Caco-2 (cell line): ENCODE data around the gene OR6Q1. TPM values are rescaled to one million over a fixed set of nuclear protein-coding genes. Genes with fewer than 3 reads are reported as not detected.

ENCODE experiments used
- BruUV-seq: library from RNA; stranded (reverse); fragments of 400-500 nt; replicated peaks from 2 replicates; lab custom pipeline; 2021; lab: Mats Ljungman, UMichigan
- CTCF ChIA-PET: fragments of 300-600 bp; sonication (Branson Sonifier 250); formaldehyde crosslinking; loops from one replicate; lab custom pipeline; 2022; ENCODE audit warnings: antibody characterized with exemption; lab: Charles Lee
- POLR2A ChIA-PET: fragments of 300-600 bp; sonication (Branson Sonifier 250); formaldehyde crosslinking; loops from one replicate; lab custom pipeline; 2022; ENCODE audit warnings: antibody characterized with exemption; lab: Charles Lee
- DNase-seq, 2 experiments: peaks; one replicate each; pipeline versions ENCODE4 v3.0.0 to v3.0.0-alpha.2; 2020 to 2022
- H3K27me3 ChIP-seq: replicated peaks from 2 replicates; pipeline ENCODE4 v1.6.0; 2011; ENCODE audit warnings: low read length; ENCODE audit not compliant: control insufficient read depth, insufficient read depth
- H3K36me3 ChIP-seq: 2 replicates; pipeline ENCODE4 v1.5.1; 2011; ENCODE audit warnings: low read length; ENCODE audit not compliant: control insufficient read depth, insufficient read depth
- H3K4me1 ChIP-seq: fragments of 250-450 bp; sonication (Bioruptor Pico); 2 replicates; pipeline ENCODE4 v1.5.1; 2020; ENCODE audit warnings: mild to moderate bottlenecking
- H3K4me3 ChIP-seq: 2 replicates; pipeline ENCODE4 v1.5.1; 2011; ENCODE audit warnings: low read depth, mild to moderate bottlenecking, control low read depth, low read length
- H3K9me3 ChIP-seq: fragments of 250-450 bp; sonication (Bioruptor Pico); 2 replicates; pipeline ENCODE4 v1.5.1; 2020; ENCODE audit warnings: mild to moderate bottlenecking, moderate library complexity
- H3K27ac Mint-ChIP-seq: one replicate; pipeline ENCODE4 v1.8.0; 2022; ENCODE audit warnings: mixed read lengths; ENCODE audit not compliant: unreplicated experiment
- H3K27me3 Mint-ChIP-seq: one replicate; pipeline ENCODE4 v1.8.0; 2022; ENCODE audit warnings: mixed read lengths; ENCODE audit not compliant: insufficient read depth, unreplicated experiment
- H3K36me3 Mint-ChIP-seq: one replicate; pipeline ENCODE4 v1.8.0; 2022; ENCODE audit warnings: mild to moderate bottlenecking, mixed read lengths; ENCODE audit not compliant: insufficient read depth, unreplicated experiment
- H3K4me1 Mint-ChIP-seq: one replicate; pipeline ENCODE4 v1.8.0; 2022; ENCODE audit warnings: low read depth, mixed read lengths; ENCODE audit not compliant: unreplicated experiment
- H3K4me3 Mint-ChIP-seq: one replicate; pipeline ENCODE4 v1.8.0; 2022; ENCODE audit warnings: mild to moderate bottlenecking, moderate library complexity, mixed read lengths; ENCODE audit not compliant: unreplicated experiment
- H3K9me3 Mint-ChIP-seq: one replicate; pipeline ENCODE4 v1.8.0; 2022; ENCODE audit warnings: mixed read lengths; ENCODE audit not compliant: unreplicated experiment
- CTCF ChIP-seq, 2 experiments: fragments of 200-600 bp in 1 of 2; IDR thresholded peaks; 1 replicate in 1 of 2; 2 replicates in 1 of 2; pipeline versions ENCODE4 v1.5.1 to v1.8.0; 2011 to 2022; ENCODE audit warnings: antibody characterized with exemption in 1 of 2, control low read depth in 1 of 2, inconsistent platforms in 1 of 2, low read depth in 1 of 2, low read length in 1 of 2, mild to moderate bottlenecking in 1 of 2, moderate library complexity in 1 of 2; ENCODE audit not compliant: insufficient read depth in 1 of 2, severe bottlenecking in 1 of 2, unreplicated experiment in 1 of 2
- intact Hi-C: fragments of 100-400 bp; cut with micrococcal nuclease; formaldehyde crosslinking; loops from one replicate; pipeline ENCODE4 v1.10.0; 2022; ENCODE audit not compliant: unreplicated experiment
- total RNA-seq: library from RNA; stranded (reverse); gene quantifications from 2 replicates; pipeline ENCODE4 v1.2.3, GENCODE V29; 2022

Gene OR6Q1
- total RNA-seq, 1 experiment from 2014 or later: not detected

- Histone ChIP-seq H3K27me3 (no peaks in the 10 kb centered on the region), H3K36me3 (no peaks in the 10 kb centered on the region), H3K4me1 (peaks cover 33% of the 10 kb centered on the region), H3K4me3 (no peak overlapping the region), H3K9me3 (no peaks in the 10 kb centered on the region)
- DNase-seq: no peak
- ChIA-PET POLR2A (no interaction called here), CTCF (no interaction called here)
- H3K9me3 Mint-ChIP-seq: no peaks in the 10 kb centered on the region
- no peak overlapping the region for H3K27ac Mint-ChIP-seq
- no peaks in the 10 kb centered on the region for H3K36me3 Mint-ChIP-seq
- peaks cover 17% of the 10 kb centered on the region for H3K4me1 Mint-ChIP-seq
- intact Hi-C loops: no loop called here
- H3K4me3 Mint-ChIP-seq: no peak overlapping the region
- no TSS peak for BruUV-seq
- TF ChIP-seq CTCF (IDR thresholded peaks at IDR 0.05; ENCODE audit: insufficient read depth in 1 of 2, low read depth in 1 of 2, low read length in 1 of 2, severe bottlenecking in 1 of 2, unreplicated experiment in 1 of 2): no peak
- H3K27me3 Mint-ChIP-seq: no peaks in the 10 kb centered on the region
These were observed 26.7 kb downstream of the OR6Q1 start for GRCh38 chr11:58057481-58057880.

- no peak overlapping the region for H3K4me3 Mint-ChIP-seq
- H3K27ac Mint-ChIP-seq: peak overlapping the region; percentile 83
- H3K4me3 ChIP-seq: no peak overlapping the region
- H3K9me3 ChIP-seq: no peaks in the 10 kb centered on the region
- ChIA-PET POLR2A (no interaction called here), CTCF (no interaction called here)
- intact Hi-C loops: no loop called here
- H3K36me3 ChIP-seq: no peaks in the 10 kb centered on the region
- TF ChIP-seq CTCF (IDR thresholded peaks at IDR 0.05; ENCODE audit: insufficient read depth in 1 of 2, low read depth in 1 of 2, low read length in 1 of 2, severe bottlenecking in 1 of 2, unreplicated experiment in 1 of 2): no peak
- no peaks in the 10 kb centered on the region for H3K36me3 Mint-ChIP-seq
- H3K9me3 Mint-ChIP-seq: no peaks in the 10 kb centered on the region
- no TSS peak for BruUV-seq
- H3K27me3 Mint-ChIP-seq: no peaks in the 10 kb centered on the region
- no peak for DNase-seq
- H3K4me1 ChIP-seq: peaks cover 33% of the 10 kb centered on the region
- H3K27me3 ChIP-seq: no peaks in the 10 kb centered on the region
- H3K4me1 Mint-ChIP-seq: peaks cover 17% of the 10 kb centered on the region
These were observed 27.7 kb downstream of the OR6Q1 start for GRCh38 chr11:58058276-58059006.

GRCh38 chr11:58059007-58059350, 28.2 kb downstream of the OR6Q1 start:
- intact Hi-C loops: no loop called here
- Histone ChIP-seq H3K9me3 (no peaks in the 10 kb centered on the region), H3K4me1 (peaks cover 33% of the 10 kb centered on the region), H3K4me3 (no peak overlapping the region), H3K36me3 (no peaks in the 10 kb centered on the region), H3K27me3 (no peaks in the 10 kb centered on the region)
- ChIA-PET POLR2A (no interaction called here), CTCF (no interaction called here)
- peak overlapping the region; percentile 83 for H3K27ac Mint-ChIP-seq
- TF ChIP-seq CTCF (IDR thresholded peaks at IDR 0.05; ENCODE audit: insufficient read depth in 1 of 2, low read depth in 1 of 2, low read length in 1 of 2, severe bottlenecking in 1 of 2, unreplicated experiment in 1 of 2): no peak
- no peaks in the 10 kb centered on the region for H3K36me3 Mint-ChIP-seq
- no TSS peak for BruUV-seq
- peak in 1 of 2 experiments; percentile 28 for DNase-seq
- no peaks in the 10 kb centered on the region for H3K9me3 Mint-ChIP-seq
- H3K27me3 Mint-ChIP-seq: no peaks in the 10 kb centered on the region
- no peak overlapping the region for H3K4me3 Mint-ChIP-seq
- H3K4me1 Mint-ChIP-seq: peaks cover 17% of the 10 kb centered on the region
